ENCODE results near the gene BGN. TPM values are rescaled to one million over a fixed set of nuclear protein-coding genes. Genes with fewer than 3 reads are reported as not detected.

The BGN gene
- not detected in 2 replicates for total RNA-seq (2014; rRNA removed; shearing (Covaris generic); ENCODE audit: low replicate concordance)

DNA sequence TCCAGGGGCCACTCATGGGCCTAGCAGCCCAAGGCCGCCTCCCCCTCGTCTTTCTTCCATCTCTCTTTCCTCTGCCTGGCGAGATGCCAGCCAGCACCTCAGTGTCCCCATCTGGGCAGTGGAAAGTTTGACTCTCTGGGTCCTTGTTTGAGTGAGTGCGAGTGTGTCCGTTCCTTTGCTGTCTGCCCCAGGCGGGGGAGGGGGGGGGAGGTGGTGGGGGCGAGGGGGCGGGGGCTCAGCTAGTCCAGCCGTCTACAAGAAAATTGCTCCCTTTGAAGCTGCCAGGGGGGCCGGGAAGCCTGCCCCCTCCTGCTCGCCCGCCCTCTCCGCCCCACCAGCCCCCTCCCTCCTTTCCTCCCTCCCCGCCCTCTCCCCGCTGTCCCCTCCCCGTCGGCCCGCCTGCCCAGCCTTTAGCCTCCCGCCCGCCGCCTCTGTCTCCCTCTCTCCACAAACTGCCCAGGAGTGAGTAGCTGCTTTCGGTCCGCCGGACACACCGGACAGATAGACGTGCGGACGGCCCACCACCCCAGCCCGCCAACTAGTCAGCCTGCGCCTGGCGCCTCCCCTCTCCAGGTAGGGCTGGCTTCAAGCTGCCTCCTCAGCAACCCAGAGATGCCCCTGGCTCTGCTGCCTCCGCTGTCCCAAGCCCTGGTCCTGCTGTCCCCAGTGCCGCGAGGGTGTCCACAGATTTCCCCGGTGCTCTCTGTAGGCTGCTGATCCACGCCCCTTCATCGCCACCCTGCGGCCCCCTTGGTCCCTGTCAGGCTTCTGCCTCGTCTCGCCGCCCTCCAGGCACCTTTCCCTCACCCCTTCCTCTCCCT is at the start of gene BGN:
TSS of gene BGN (plus strand) at position 440 of the 821 bp plus-strand sequence. CDS start 9,652 bp downstream, outside the sequence.
- Histone ChIP-seq H4K20me1 (ENCODE audit: insufficient read depth, low read depth, low read length) (no peaks in the 10 kb centered on the region), H3K27me3 (ENCODE audit: low read length) (no peaks in the 10 kb centered on the region), H3K79me2 (ENCODE audit: low read length) (no peaks in the 10 kb centered on the region), H3K9me2 (replicated peaks; ENCODE audit: insufficient read depth, low read length) (no peaks in the 10 kb centered on the region), H3K9ac (ENCODE audit: low read length) (no peak within 1 kb of the TSS), H3K27ac (ENCODE audit: low read length) (no peak within 1 kb of the TSS), H3K4me1 (ENCODE audit: low read length) (no peaks in the 10 kb centered on the region), H3K9me3 (ENCODE audit: low read length) (no peaks in the 10 kb centered on the region), H3K36me3 (ENCODE audit: insufficient read depth, low read length) (no peaks in the 10 kb centered on the region), H2AFZ (ENCODE audit: low read length) (no peak within 1 kb of the TSS), H3K4me2 (ENCODE audit: low read depth, low read length, poor library complexity, severe bottlenecking) (no peak within 1 kb of the TSS), H3K4me3 (ENCODE audit: low read length) (no peak within 1 kb of the TSS)
- DNase-seq, result no peak

DNA sequence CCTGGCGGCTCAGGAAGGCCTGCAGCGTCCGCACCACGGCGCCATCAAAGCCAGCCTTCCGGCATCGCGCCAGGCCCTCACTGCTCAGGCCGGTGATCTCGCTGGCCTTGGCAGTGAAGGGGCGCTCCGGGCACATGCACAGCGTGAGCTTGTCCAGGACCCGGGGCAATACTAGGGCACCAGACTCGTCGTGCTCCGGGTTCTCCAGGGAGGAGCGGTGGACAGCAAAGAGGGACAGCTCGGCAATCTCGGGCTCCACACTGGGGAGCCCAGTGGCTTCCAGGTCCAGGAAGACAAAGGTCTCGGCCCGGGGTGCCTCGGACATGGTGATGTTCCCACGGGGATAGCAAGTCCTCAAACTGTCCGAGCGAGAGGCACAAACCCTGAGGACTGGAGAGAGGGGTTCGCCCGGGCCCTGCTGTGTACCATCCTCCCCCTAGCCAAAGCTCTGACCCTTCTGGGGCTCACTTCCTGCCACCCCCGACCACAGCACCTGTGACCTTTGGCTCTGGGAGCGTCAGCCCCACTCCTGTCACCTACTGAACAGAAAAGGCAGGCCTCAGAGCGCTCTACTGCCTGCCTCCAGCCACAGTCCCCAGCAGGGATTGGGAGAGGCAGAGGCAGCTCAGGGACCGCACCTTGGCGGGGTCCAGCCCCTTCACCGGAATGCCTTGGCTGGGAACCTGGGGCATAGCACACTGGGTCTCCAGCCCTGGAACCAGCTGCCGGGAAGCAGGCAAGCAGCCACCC is 49.5 kb upstream of the BGN start:
- Histone ChIP-seq H3K9ac (ENCODE audit: low read length) (no peak overlapping the region), H3K36me3 (ENCODE audit: insufficient read depth, low read length) (no peaks in the 10 kb centered on the region), H2AFZ (ENCODE audit: low read length) (no peak overlapping the region), H3K27ac (ENCODE audit: low read length) (no peak overlapping the region), H3K9me3 (ENCODE audit: low read length) (no peaks in the 10 kb centered on the region), H3K4me3 (ENCODE audit: low read length) (no peak overlapping the region), H3K4me2 (ENCODE audit: low read depth, low read length, poor library complexity, severe bottlenecking) (no peak overlapping the region), H3K9me2 (replicated peaks; ENCODE audit: insufficient read depth, low read length) (no peaks in the 10 kb centered on the region), H3K4me1 (ENCODE audit: low read length) (no peaks in the 10 kb centered on the region), H4K20me1 (ENCODE audit: insufficient read depth, low read depth, low read length) (no peaks in the 10 kb centered on the region), H3K27me3 (ENCODE audit: low read length) (no peaks in the 10 kb centered on the region), H3K79me2 (ENCODE audit: low read length) (no peaks in the 10 kb centered on the region)
- no peak for DNase-seq

DNA sequence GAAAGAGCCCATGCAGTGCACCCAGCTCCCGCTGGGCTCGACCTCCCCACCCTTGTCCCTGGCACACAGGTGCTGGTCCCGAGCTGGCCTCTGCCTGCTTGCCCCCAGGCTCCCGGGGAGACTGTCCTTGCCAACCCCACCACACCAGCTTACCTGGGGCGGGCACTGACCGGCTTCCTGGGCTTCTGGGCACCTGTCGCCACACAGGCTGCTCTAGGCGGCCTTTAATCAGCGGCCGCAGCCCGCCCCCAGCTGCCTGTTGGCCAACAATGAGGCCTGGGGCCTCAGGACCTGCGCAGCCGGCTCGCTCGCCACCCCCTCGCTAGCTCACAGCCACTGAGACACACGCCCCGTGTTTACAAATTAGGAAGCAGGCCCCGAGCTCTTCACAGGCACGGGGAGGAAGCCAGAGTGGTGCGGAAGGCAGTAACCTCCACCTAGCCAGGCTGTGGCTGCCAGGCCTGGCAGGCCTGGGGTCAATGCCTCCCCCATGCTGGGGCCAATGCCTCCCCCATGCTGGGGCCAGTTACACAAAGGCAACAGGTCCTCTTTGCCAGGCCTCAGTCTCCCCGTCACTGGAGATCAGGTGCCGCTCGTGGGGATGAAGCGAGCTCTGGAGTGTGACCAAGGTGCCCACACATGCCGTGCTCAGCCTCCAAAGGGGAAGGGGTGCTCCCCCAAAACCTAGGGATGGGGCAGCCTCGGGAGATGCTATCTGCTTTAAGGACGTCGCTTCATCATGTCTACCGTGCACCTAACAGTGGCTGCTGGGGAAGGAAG is 48.7 kb upstream of the BGN start, which contains the start of gene TREX2:
TSS of gene TREX2 (minus strand) at position 201 of the 780 bp plus-strand sequence. CDS start 626 bp downstream, outside the sequence.
- H3K4me1 ChIP-seq (ENCODE audit: low read length), result no peaks in the 10 kb centered on the region
- no peak within 1 kb of the TSS for H2AFZ ChIP-seq (ENCODE audit: low read length)
- no peaks in the 10 kb centered on the region for H3K9me3 ChIP-seq (ENCODE audit: low read length)
- H3K4me2 ChIP-seq (ENCODE audit: low read depth, low read length, poor library complexity, severe bottlenecking), result no peak within 1 kb of the TSS
- H3K9ac ChIP-seq (ENCODE audit: low read length), result no peak within 1 kb of the TSS
- H3K27ac ChIP-seq (ENCODE audit: low read length), result no peak within 1 kb of the TSS
- H3K9me2 ChIP-seq (replicated peaks; ENCODE audit: insufficient read depth, low read length), result no peaks in the 10 kb centered on the region
- H3K27me3 ChIP-seq (ENCODE audit: low read length), result no peaks in the 10 kb centered on the region
- H4K20me1 ChIP-seq (ENCODE audit: insufficient read depth, low read depth, low read length), result no peaks in the 10 kb centered on the region
- no peaks in the 10 kb centered on the region for H3K36me3 ChIP-seq (ENCODE audit: insufficient read depth, low read length)
- no peaks in the 10 kb centered on the region for H3K79me2 ChIP-seq (ENCODE audit: low read length)
- DNase-seq, result no peak
- H3K4me3 ChIP-seq (ENCODE audit: low read length), result no peak within 1 kb of the TSS

DNA sequence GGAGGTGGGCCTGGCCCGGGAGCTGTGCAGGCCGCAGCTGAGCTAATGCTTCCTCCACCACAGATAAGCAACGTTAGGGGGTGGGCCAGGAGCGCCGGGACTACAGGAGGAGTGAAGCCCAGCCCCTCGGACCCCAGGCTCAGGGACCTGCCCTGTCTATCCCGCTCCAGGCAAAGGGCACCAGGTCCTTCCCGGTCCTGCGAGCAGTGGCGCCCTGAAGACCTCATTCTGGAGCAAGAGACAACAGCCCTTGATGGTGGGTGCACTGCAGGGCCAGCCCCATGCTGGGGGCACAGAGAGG is 48.2 kb upstream of the BGN start:
- Histone ChIP-seq H3K9ac (ENCODE audit: low read length) (no peak overlapping the region), H4K20me1 (ENCODE audit: insufficient read depth, low read depth, low read length) (no peaks in the 10 kb centered on the region), H2AFZ (ENCODE audit: low read length) (no peak overlapping the region), H3K4me3 (ENCODE audit: low read length) (no peak overlapping the region), H3K4me2 (ENCODE audit: low read depth, low read length, poor library complexity, severe bottlenecking) (no peak overlapping the region), H3K27ac (ENCODE audit: low read length) (no peak overlapping the region), H3K4me1 (ENCODE audit: low read length) (no peaks in the 10 kb centered on the region), H3K79me2 (ENCODE audit: low read length) (no peaks in the 10 kb centered on the region), H3K27me3 (ENCODE audit: low read length) (no peaks in the 10 kb centered on the region), H3K9me2 (replicated peaks; ENCODE audit: insufficient read depth, low read length) (no peaks in the 10 kb centered on the region), H3K36me3 (ENCODE audit: insufficient read depth, low read length) (no peaks in the 10 kb centered on the region), H3K9me3 (ENCODE audit: low read length) (no peaks in the 10 kb centered on the region)
- DNase-seq, result no peak

DNA sequence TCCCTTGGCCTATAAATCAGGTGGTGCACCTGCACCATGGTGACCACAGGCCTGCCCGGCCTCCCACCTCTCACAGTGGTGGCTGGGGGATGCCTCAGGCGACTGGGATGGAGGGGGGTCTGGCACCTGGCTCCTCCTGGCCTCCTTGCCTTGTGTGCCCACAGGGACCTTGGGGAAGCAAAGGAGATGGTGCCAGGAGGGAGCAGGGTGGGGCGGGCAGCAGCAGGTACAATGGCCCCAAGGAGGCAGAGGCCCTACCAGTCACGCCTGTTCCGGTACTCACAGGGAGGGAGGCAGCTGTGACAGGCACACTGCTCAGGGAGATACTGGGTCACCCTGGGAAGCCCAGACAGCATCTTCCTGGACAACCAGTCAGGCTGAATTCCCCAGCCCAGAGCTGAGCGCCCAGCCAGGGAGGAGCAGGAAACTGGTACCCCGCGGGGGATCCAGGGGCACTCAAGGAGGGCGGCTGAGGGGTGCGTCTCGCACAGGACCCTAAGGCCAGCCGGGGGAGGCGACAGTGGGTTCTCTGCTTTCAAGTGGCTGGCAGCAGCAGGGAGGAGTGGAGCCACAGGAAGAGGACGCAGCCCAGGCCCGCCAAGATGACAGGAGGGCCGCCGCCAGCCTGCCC is 47.7 kb upstream of the BGN start:
- DNase-seq, result no peak
- H3K36me3 ChIP-seq (ENCODE audit: insufficient read depth, low read length), result no peaks in the 10 kb centered on the region
- no peak overlapping the region for H3K27ac ChIP-seq (ENCODE audit: low read length)
- H3K4me1 ChIP-seq (ENCODE audit: low read length), result no peaks in the 10 kb centered on the region
- no peaks in the 10 kb centered on the region for H3K27me3 ChIP-seq (ENCODE audit: low read length)
- H3K4me2 ChIP-seq (ENCODE audit: low read depth, low read length, poor library complexity, severe bottlenecking), result no peak overlapping the region
- no peak overlapping the region for H3K4me3 ChIP-seq (ENCODE audit: low read length)
- H4K20me1 ChIP-seq (ENCODE audit: insufficient read depth, low read depth, low read length), result no peaks in the 10 kb centered on the region
- H3K9me3 ChIP-seq (ENCODE audit: low read length), result no peaks in the 10 kb centered on the region
- H2AFZ ChIP-seq (ENCODE audit: low read length), result no peak overlapping the region
- no peak overlapping the region for H3K9ac ChIP-seq (ENCODE audit: low read length)
- H3K9me2 ChIP-seq (replicated peaks; ENCODE audit: insufficient read depth, low read length), result no peaks in the 10 kb centered on the region
- no peaks in the 10 kb centered on the region for H3K79me2 ChIP-seq (ENCODE audit: low read length)

DNA sequence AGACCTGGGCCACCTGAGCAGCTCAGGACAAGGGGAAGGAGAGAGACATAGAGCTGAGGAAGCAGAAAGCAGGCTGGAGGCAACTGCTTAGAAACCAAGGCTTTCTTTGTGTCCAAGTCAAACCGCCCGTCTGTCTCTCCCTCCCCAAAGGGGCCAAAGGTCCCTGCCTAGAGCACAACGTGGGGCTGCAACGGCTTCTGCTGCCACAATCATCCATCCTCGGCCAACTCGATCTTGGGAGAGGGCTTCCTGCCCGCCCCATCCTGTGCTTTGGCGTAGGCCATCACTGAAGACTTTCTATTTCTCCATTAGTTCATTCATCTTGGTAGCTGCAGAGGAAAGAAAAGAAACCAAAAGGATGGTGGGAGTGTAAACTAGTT is 47.2 kb upstream of the BGN start:
- DNase-seq, result no peak
- H3K4me1 ChIP-seq (ENCODE audit: low read length), result no peaks in the 10 kb centered on the region
- H3K4me3 ChIP-seq (ENCODE audit: low read length), result no peak overlapping the region
- H3K9me2 ChIP-seq (replicated peaks; ENCODE audit: insufficient read depth, low read length), result no peaks in the 10 kb centered on the region
- H3K27ac ChIP-seq (ENCODE audit: low read length), result no peak overlapping the region
- no peak overlapping the region for H3K9ac ChIP-seq (ENCODE audit: low read length)
- no peaks in the 10 kb centered on the region for H3K9me3 ChIP-seq (ENCODE audit: low read length)
- no peak overlapping the region for H2AFZ ChIP-seq (ENCODE audit: low read length)
- no peak overlapping the region for H3K4me2 ChIP-seq (ENCODE audit: low read depth, low read length, poor library complexity, severe bottlenecking)
- H3K36me3 ChIP-seq (ENCODE audit: insufficient read depth, low read length), result no peaks in the 10 kb centered on the region
- H3K27me3 ChIP-seq (ENCODE audit: low read length), result no peaks in the 10 kb centered on the region
- no peaks in the 10 kb centered on the region for H4K20me1 ChIP-seq (ENCODE audit: insufficient read depth, low read depth, low read length)
- H3K79me2 ChIP-seq (ENCODE audit: low read length), result no peaks in the 10 kb centered on the region

DNA sequence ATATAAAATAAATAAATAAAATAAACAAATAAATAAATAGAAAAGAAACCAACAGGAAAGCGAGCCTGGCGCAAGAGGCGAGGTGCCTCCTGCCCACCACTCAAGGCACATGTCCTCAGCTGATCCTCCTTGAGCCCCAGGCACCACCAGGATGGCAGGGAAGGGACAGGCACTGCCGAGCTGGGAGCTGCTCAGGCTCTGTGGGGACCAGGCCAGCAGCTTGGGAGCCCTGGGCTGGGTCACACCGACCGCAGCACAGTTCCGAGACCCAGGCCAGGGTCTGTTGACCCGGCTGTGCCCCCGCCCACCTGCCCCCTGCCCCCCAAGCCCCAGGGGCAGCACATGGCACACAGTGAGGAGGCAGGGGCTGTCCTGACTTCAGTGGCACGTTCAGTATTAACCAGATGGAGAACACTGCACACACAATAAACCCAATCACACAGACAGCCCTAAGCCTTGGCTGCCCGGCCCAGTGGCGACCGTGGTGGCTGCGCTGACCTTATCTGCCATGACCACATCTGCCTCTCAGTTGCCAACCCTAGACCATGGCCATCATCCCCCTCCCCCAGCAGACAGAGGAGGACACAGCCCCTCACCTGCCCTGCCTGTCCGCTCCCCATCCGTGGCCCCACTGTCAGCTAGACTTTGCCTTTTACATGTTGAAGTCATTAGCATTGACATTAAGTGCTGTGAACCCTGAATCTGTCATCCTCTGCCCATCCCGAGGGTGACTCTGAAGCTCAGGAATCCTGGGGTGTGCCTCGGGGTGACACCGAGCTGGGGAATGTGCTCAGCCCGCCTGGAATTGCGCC is 46.0 kb upstream of the BGN start:
- Histone ChIP-seq H3K27ac (ENCODE audit: low read length) (no peak overlapping the region), H3K4me1 (ENCODE audit: low read length) (no peaks in the 10 kb centered on the region), H4K20me1 (ENCODE audit: insufficient read depth, low read depth, low read length) (no peaks in the 10 kb centered on the region), H3K4me3 (ENCODE audit: low read length) (no peak overlapping the region), H3K9ac (ENCODE audit: low read length) (no peak overlapping the region), H3K9me3 (ENCODE audit: low read length) (no peaks in the 10 kb centered on the region), H3K36me3 (ENCODE audit: insufficient read depth, low read length) (no peaks in the 10 kb centered on the region), H3K4me2 (ENCODE audit: low read depth, low read length, poor library complexity, severe bottlenecking) (no peak overlapping the region), H2AFZ (ENCODE audit: low read length) (no peak overlapping the region), H3K79me2 (ENCODE audit: low read length) (no peaks in the 10 kb centered on the region), H3K9me2 (replicated peaks; ENCODE audit: insufficient read depth, low read length) (no peaks in the 10 kb centered on the region), H3K27me3 (ENCODE audit: low read length) (no peaks in the 10 kb centered on the region)
- no peak for DNase-seq
